ENCODE data around the gene SEMA4B.

DNA sequence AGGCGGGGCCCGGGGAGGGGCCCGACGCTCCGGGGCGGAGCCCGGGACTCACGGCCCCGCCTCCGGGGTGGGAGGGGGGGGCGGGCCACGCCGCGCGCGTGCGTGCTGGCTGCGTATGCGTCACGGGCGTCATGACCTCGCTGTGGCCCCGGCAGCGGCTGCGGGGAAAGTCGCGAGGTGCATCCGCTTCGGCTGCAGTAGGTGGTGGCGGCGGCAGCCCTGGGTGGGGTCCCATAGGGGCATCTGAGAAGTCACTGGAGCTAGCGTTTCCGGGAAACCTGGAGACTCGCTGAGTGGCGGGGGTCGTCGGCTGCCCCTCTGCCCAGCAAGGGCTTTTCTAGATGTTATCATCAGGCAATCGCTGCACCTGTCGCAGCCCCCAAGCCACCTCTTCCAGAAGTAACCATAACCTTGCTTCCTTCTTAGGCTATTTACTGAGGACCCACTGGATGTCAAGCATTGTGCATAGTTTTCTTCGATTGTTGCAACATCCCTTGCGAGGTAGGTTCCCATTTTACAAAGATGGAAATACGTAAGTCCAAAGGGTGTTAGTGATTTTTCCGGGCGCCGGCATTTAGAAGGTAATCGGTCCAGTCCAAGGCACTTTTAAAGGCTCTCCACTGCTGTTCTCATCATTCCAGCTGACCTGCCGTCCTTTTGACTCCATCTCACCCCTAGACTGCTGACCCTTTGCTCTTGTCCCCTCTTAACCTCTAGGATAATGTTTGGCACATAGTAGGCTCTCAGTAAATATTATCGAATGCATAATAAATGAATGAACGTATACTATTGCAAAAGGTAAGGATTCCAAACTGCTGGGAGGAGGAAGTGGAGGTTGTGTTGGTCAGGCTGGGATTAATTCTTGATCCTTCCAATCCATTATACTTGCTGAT lies 33.2 kb downstream of the SEMA4B start, which contains the start of gene GDPGP1:
- TF ChIP-seq, protein P1, sequence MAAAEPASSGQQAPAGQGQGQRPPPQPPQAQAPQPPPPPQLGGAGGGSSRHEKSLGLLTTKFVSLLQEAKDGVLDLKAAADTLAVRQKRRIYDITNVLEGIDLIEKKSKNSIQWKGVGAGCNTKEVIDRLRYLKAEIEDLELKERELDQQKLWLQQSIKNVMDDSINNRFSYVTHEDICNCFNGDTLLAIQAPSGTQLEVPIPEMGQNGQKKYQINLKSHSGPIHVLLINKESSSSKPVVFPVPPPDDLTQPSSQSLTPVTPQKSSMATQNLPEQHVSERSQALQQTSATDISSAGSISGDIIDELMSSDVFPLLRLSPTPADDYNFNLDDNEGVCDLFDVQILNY (CRISPR knock-in tag; IDR thresholded peaks at IDR 0.05): no peak
- TF ChIP-seq SPI1 (IDR thresholded peaks at IDR 0.05; ENCODE audit: borderline replicate concordance, low read depth, low read length) (no peak), ZNF24 (IDR thresholded peaks at IDR 0.05) (no peak; the same call in 1 of the 2 replicates), ELF2 (CRISPR knock-in tag; IDR thresholded peaks at IDR 0.05) (no peak), POLR2AphosphoS5 (IDR thresholded peaks at IDR 0.05; ENCODE audit: control insufficient read depth, insufficient read depth, low read depth, low read length) (no peak; the same call in 1 of the 2 replicates), ZNF282 (CRISPR knock-in tag; IDR thresholded peaks at IDR 0.05) (no peak), ARHGAP35 (IDR thresholded peaks at IDR 0.05; ENCODE audit: partially characterized antibody) (no peak), HDAC3 (IDR thresholded peaks at IDR 0.05; ENCODE audit: borderline replicate concordance, partially characterized antibody) (no peak)
- TF ChIP-seq, protein P2, sequence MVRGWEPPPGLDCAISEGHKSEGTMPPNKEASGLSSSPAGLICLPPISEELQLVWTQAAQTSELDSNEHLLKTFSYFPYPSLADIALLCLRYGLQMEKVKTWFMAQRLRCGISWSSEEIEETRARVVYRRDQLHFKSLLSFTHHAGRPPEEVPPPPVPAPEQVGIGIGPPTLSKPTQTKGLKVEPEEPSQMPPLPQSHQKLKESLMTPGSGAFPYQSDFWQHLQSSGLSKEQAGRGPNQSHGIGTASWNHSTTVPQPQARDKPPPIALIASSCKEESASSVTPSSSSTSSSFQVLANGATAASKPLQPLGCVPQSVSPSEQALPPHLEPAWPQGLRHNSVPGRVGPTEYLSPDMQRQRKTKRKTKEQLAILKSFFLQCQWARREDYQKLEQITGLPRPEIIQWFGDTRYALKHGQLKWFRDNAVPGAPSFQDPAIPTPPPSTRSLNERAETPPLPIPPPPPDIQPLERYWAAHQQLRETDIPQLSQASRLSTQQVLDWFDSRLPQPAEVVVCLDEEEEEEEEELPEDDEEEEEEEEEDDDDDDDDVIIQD (CRISPR knock-in tag; IDR thresholded peaks at IDR 0.05): no peak
- TF ChIP-seq, protein P3, sequence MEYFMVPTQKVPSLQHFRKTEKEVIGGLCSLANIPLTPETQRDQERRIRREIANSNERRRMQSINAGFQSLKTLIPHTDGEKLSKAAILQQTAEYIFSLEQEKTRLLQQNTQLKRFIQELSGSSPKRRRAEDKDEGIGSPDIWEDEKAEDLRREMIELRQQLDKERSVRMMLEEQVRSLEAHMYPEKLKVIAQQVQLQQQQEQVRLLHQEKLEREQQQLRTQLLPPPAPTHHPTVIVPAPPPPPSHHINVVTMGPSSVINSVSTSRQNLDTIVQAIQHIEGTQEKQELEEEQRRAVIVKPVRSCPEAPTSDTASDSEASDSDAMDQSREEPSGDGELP (CRISPR knock-in tag; IDR thresholded peaks at IDR 0.05; ENCODE audit: borderline replicate concordance): no peak
